Adrenal gland (tissue), 5 donors: ENCODE measurements around the gene PTRHD1.

ENCODE experiments used
- POLR2A ChIP-seq, 2 donors: fragments of 450-650 bp; IDR thresholded peaks; one replicate each; pipeline ENCODE4 v1.6.1; 2017; ENCODE audit warnings: antibody characterized with exemption in 2 of 2, mild to moderate bottlenecking in 2 of 2, moderate library complexity in 1 of 2
- TF ChIP-seq, protein P1 (sequence below), 6 experiments: fragments of 450-650 bp in 4 of 6; fragments of 200-600 bp in 2 of 6; sonication (generic) in 1 of 6; IDR thresholded peaks; 1 replicate in 5 of 6; 2 replicates in 1 of 6; pipeline versions ENCODE4 v1.5.1 to v1.8.0; 2016 to 2021; ENCODE audit warnings: antibody characterized with exemption in 6 of 6, mild to moderate bottlenecking in 2 of 6, moderate library complexity in 1 of 6
- donor health status: DM: no; HTN: no; CAD: no.

DNA sequence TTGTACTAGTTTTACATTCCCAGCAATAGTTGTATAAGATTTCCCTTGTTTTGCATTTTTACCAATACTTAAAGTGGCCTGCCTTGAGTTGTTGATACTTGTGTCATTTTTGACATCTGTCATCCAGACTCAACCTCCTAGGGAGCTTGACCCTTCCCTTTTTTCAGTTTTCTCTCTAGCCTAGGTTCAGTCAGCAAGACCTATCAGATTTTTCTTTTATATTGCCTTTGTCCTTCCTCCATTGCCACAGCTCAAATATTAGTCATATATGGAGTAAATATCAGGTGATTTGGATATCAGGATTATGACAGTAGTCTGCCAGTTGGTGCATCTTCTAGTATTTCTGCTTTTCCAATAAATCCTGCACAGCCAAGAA lies 13.5 kb upstream of the PTRHD1 start:
- TF ChIP-seq, protein P1, sequence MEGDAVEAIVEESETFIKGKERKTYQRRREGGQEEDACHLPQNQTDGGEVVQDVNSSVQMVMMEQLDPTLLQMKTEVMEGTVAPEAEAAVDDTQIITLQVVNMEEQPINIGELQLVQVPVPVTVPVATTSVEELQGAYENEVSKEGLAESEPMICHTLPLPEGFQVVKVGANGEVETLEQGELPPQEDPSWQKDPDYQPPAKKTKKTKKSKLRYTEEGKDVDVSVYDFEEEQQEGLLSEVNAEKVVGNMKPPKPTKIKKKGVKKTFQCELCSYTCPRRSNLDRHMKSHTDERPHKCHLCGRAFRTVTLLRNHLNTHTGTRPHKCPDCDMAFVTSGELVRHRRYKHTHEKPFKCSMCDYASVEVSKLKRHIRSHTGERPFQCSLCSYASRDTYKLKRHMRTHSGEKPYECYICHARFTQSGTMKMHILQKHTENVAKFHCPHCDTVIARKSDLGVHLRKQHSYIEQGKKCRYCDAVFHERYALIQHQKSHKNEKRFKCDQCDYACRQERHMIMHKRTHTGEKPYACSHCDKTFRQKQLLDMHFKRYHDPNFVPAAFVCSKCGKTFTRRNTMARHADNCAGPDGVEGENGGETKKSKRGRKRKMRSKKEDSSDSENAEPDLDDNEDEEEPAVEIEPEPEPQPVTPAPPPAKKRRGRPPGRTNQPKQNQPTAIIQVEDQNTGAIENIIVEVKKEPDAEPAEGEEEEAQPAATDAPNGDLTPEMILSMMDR (IDR thresholded peaks at IDR 0.05) = no peak
- TF ChIP-seq POLR2A (IDR thresholded peaks at IDR 0.05) = no peak
